Measurements from ENCODE around the gene ZEB2.

DNA sequence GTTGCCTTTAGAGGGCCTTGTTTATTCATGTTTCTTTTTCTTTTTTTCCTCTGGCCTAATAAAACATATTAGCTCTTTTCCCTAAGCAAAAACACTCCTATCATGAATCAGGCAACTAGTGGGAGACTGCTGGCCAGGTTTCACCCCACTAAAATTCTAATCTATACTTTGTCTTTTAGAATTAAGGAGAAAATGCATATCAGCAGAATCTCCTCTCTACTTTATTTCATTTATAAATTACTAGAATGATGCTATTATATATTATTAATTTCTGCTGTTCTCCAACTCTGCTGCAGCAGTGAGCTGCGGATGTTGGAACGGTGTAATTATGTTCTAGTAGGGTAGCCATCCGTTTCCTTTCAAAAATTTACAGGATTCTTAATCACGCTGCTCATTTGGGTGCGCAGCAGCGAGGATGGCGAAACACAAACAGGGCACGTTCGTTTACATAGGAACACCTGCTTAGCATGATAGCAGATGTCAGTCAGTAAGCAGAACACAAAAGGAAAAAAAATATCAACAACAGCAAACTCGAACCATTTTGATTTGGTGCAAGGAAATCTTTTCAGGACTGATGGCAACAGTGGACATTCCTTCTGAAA, 30.5 kb downstream of the ZEB2 start:
- TF ChIP-seq, protein P1, sequence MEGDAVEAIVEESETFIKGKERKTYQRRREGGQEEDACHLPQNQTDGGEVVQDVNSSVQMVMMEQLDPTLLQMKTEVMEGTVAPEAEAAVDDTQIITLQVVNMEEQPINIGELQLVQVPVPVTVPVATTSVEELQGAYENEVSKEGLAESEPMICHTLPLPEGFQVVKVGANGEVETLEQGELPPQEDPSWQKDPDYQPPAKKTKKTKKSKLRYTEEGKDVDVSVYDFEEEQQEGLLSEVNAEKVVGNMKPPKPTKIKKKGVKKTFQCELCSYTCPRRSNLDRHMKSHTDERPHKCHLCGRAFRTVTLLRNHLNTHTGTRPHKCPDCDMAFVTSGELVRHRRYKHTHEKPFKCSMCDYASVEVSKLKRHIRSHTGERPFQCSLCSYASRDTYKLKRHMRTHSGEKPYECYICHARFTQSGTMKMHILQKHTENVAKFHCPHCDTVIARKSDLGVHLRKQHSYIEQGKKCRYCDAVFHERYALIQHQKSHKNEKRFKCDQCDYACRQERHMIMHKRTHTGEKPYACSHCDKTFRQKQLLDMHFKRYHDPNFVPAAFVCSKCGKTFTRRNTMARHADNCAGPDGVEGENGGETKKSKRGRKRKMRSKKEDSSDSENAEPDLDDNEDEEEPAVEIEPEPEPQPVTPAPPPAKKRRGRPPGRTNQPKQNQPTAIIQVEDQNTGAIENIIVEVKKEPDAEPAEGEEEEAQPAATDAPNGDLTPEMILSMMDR (IDR thresholded peaks at IDR 0.05): no peak
- TF ChIP-seq POLR2A (IDR thresholded peaks at IDR 0.05) (no peak), POLR2AphosphoS5 (IDR thresholded peaks at IDR 0.05) (no peak), EP300 (IDR thresholded peaks at IDR 0.05) (no peak)
